Vein endothelial cell (primary cell): ENCODE results near the gene IFITM2. TPM values are rescaled to one million over a fixed set of nuclear protein-coding genes. Genes with fewer than 3 reads are reported as not detected.

ENCODE experiments used
- small RNA-seq: library from RNA; depleted of rRNA; stranded (forward); fragments of <200 nt; gene quantifications from one replicate; pipeline ENCODE3, GENCODE V24; 2012
- total RNA-seq: library from RNA; depleted of rRNA; stranded (reverse); fragments of >200 nt; gene quantifications from 2 replicates; pipeline ENCODE4 v1.2.3, GENCODE V29; 2012

IFITM2 gene
- 67.2 and 73.5 TPM in 2 replicates for total RNA-seq

DNA sequence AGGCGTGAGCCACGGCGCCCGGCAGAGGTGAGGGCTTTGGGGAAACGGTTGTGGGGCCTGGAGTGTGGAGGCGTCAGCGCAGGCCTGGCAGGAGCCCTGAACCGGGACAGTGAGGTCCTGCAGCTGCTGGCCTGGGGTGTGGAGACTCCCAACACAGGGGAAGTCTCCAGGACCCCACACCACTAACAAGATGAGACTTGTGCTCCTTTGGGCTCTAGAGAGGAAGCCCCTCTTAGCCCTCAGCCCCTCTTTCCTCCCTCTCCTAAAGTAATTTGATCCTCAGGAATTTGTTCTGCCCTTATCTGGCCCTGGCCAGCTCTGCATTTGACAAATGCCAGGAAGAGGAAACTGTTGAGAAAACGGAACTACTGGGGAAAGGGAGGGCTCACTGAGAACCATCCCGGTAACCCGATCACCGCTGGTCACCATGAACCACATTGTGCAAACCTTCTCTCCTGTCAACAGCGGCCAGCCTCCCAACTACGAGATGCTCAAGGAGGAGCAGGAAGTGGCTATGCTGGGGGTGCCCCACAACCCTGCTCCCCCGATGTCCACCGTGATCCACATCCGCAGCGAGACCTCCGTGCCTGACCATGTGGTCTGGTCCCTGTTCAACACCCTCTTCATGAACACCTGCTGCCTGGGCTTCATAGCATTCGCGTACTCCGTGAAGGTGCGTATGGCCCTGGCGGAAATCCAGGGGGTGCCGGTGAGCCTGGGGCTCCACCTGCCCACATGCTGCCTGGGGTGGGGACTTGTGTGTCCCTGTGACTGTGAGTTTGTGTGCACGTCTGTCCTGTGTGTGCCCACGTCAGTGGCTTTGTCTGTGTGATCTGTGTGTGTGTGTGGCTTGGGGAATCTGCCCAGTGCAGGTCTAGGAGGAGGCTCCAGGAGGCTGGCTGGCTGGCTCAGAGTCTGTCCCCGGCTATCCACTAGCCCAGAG is at the start of gene IFITM2:
Gene IFITM2, plus strand, starts transcription at position 51 of the 943 bp plus-strand sequence. Its CDS starts 377 bp downstream, at position 428.

DNA sequence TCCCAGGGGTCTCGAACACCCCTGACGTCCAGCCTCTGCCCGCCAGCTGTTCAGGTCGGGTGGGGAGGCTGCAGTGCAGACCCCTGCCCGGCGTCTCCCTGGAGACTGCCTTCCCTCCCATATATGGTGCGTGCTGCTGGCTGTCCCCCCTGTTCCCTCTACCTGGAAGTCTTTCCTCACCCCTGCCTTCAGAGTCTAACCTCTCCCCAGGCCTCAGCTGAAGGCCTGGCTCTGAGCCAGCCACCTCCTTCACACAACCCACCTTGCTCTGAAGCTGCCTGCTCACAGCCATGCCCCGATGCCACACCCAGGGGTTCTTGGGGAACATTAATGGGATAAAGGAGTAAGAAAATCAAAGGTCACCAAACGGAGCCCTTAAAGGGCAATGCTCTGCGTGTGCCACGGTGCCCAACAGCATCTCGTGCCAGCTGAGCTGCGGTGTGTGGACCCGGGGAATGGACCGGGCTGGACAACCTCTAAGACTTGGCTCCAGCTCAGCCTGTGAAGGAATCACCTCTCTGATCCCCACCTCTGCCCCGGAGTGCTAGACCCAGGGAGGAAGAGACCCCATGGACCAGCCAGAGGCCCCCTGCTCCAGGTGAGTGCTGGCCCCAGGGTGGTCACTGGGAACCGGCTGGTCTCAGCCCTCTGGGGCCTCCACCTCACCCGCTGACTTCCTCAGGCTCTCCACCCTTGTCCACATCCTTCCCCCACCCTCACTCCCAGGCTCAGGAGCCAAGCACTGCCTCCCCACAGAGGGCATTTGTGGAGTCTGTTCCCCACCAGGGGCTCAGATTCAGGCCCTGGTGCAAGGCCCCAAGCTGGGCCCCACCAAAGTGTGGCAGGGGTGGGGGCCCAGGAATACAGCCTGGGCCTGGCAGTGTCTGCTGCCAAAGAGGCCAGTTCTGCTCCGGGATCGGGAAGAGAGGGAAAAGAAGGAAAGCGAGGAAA is 29.3 kb upstream of the IFITM2 start, which contains the start of gene NLRP6:
Gene NLRP6, plus strand, starts transcription at position 407 of the 951 bp plus-strand sequence. Its CDS starts 163 bp downstream, at position 570.

DNA sequence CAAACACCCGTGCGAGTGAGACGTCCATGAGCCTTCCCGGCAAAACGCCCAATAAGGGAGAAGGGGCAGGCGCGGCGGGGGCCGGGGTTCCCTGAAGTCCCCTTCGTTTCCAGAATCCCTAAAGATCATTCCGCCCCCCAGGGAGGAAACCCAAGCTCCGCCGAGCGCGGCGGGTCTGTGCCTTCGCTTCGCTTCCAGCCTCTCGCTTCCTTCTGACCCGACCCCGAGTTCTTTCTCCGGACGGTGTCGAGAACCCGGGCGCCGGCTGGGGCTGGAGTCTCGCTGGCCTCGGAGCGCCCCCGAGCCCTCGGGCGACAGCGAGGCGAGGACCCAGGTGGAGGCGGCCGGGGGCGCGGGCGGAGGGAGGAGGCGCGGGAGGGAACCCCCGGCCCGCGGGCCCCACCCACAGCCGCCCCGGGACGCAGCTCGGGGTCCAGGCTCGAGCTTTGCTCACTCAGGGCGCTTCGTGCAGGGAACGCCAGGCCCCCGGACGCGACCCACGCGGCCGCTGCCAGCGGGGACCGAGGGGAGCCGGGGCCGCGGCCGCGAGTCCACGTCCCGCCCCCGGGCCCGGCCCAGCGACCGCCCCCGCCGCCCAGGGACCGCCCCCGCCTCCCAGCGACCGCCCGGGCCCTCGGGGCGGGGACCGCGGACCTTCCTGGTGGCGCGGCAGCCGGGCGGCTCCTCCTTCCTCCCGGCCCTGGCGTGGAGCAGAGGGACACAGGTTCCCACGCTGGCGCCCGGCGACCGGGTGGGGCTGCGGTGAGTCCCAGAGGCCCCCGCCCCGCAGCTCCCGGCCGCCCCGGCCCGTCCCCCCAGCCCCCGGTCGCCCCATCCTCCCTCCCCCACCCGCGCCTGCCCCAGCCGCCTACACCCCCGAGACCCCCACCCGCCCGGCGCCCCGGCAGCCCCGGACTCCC is 18.9 kb upstream of the IFITM2 start, which contains the start of gene PGGHG:
Gene PGGHG, plus strand, starts transcription at position 649 of the 920 bp plus-strand sequence. CDS start 691 bp downstream, outside the sequence.

DNA sequence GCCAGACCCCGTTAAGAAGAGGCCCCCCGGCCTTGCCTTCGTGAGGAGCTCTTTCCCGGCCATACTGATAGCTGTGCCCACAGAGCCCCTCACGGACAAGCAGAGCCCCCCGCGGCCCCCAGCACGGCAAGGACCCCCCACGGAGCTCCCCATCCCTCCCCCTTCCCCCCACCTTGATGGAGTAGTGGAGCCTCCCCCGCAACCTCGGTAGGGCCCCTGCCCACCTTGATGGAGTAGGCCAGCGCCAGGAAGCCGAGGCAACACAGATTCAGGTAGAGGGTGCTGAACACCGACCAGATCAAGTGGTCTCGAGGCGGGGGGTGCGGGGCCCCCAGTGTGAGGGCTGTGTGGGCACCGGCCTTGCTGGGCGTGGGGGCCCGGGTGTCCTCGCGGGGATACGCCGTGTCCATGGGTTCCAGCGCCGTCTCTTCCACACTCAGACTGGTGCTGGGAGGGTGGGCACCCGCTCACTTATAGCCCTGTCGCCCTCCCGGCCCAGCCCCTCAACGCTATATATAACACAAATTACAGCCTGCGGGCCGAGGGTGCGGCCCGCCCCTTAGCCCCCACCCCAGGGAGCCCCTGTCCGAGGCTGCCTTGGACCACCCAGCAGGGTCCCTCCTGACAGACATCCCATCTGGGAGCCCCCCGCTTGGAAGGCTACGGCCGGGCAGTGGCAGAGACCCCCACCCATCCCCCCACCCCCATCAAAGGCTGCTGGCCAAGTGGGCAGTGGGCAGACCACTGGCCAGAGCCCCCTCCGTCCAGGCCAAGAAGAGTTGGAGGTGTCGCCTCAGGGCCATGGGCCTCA is 8.3 kb upstream of the IFITM2 start, which contains the start of gene IFITM5:
Gene IFITM5, minus strand, starts transcription at position 446 of the 811 bp plus-strand sequence. Its CDS starts 36 bp downstream, at position 410.

DNA sequence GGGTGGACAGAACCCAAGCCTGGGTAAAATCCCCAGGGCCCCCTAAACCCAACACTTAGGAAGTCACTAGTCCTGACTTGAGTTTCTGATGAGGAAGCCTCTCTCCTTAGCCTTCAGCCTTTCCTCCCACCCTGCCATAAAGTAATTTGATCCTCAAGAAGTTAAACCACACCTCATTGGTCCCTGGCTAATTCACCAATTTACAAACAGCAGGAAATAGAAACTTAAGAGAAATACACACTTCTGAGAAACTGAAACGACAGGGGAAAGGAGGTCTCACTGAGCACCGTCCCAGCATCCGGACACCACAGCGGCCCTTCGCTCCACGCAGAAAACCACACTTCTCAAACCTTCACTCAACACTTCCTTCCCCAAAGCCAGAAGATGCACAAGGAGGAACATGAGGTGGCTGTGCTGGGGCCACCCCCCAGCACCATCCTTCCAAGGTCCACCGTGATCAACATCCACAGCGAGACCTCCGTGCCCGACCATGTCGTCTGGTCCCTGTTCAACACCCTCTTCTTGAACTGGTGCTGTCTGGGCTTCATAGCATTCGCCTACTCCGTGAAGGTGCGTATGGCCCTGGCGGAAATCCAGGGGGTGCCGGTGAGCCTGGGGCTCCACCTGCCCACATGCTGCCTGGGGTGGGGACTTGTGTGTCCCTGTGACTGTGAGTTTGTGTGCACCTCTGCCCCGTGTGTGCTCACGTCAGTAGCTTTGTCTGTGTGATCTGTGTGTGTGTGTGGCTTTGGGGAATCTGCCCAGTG is 6.4 kb downstream of the IFITM2 start, which contains the start of gene IFITM1:
Gene IFITM1, plus strand, starts transcription at position 254 of the 767 bp plus-strand sequence. Its CDS starts 131 bp downstream, at position 385.

Small RNA genes lying within 50 kb of the gene (small RNA-seq; reads per million reads assigned to genes)
- not detected for gene AC136475.6

Other genes with a start within 250 kb of the IFITM2 start
- gene SCGB1C1, start 114.7 kb upstream of the IFITM2 start, total RNA-seq, result not detected in 2 replicates
- 14.3 and 14.4 TPM in 2 replicates for gene BET1L, start 100.4 kb upstream of the IFITM2 start, total RNA-seq
- gene RIC8A, start 100.1 kb upstream of the IFITM2 start, total RNA-seq, result 147 and 164 TPM in 2 replicates
- 6.7 and 10.1 TPM in 2 replicates for gene SIRT3, start 71.5 kb upstream of the IFITM2 start, total RNA-seq
- 162 and 206 TPM in 2 replicates for gene PSMD13, start 70.8 kb upstream of the IFITM2 start, total RNA-seq
- not detected in 2 replicates for gene NLRP6, start 29.4 kb upstream of the IFITM2 start, total RNA-seq
- gene PGGHG, start 18.7 kb upstream of the IFITM2 start, total RNA-seq, result 17.3 and 24.2 TPM in 2 replicates
- gene IFITM5, start 8.3 kb upstream of the IFITM2 start, total RNA-seq, result not detected in 2 replicates
- 0.33 and 0.57 TPM in 2 replicates for gene IFITM1, start 6.2 kb downstream of the IFITM2 start, total RNA-seq
- 55.7 and 70.9 TPM in 2 replicates for gene IFITM3, start 13.0 kb downstream of the IFITM2 start, total RNA-seq
- 2.3 and 2.6 TPM in 2 replicates for gene B4GALNT4, start 61.7 kb downstream of the IFITM2 start, total RNA-seq
- 0.65 and 0.86 TPM in 2 replicates for gene PKP3, start 86.4 kb downstream of the IFITM2 start, total RNA-seq
- gene SIGIRR, start 107.2 kb downstream of the IFITM2 start, total RNA-seq, result 49.6 and 60.1 TPM in 2 replicates
- gene ANO9, start 134.2 kb downstream of the IFITM2 start, total RNA-seq, result 0.33 and 0.48 TPM in 2 replicates
- gene PTDSS2, start 142.5 kb downstream of the IFITM2 start, total RNA-seq, result 35.2 and 37.9 TPM in 2 replicates
- gene RNH1, start 199.4 kb downstream of the IFITM2 start, total RNA-seq, result 211 and 222 TPM in 2 replicates
- 42.5 and 50.5 TPM in 2 replicates for gene HRAS, start 227.8 kb downstream of the IFITM2 start, total RNA-seq
- gene LRRC56, start 229.7 kb downstream of the IFITM2 start, total RNA-seq, result 0.57 and 1.3 TPM in 2 replicates